ENCODE results near the gene ABCC1. TPM values are rescaled to one million over a fixed set of nuclear protein-coding genes. Genes with fewer than 3 reads are reported as not detected.
"Not testable (repeated sequence)": the region's sequence is repeated elsewhere in the genome, so short reads cannot be mapped to it uniquely, and the experiment has no call there.

The ABCC1 gene
- total RNA-seq, 1 donor from 2014 or later: 18.1 TPM

GRCh38 chr16:15925631-15926030 is 23.8 kb upstream of the ABCC1 start:
- no peak overlapping the region for H3K4me3 ChIP-seq (ENCODE audit: low read depth, low read length)
- no peak for DNase-seq (ENCODE audit: low read depth)
- TF ChIP-seq, protein P1, sequence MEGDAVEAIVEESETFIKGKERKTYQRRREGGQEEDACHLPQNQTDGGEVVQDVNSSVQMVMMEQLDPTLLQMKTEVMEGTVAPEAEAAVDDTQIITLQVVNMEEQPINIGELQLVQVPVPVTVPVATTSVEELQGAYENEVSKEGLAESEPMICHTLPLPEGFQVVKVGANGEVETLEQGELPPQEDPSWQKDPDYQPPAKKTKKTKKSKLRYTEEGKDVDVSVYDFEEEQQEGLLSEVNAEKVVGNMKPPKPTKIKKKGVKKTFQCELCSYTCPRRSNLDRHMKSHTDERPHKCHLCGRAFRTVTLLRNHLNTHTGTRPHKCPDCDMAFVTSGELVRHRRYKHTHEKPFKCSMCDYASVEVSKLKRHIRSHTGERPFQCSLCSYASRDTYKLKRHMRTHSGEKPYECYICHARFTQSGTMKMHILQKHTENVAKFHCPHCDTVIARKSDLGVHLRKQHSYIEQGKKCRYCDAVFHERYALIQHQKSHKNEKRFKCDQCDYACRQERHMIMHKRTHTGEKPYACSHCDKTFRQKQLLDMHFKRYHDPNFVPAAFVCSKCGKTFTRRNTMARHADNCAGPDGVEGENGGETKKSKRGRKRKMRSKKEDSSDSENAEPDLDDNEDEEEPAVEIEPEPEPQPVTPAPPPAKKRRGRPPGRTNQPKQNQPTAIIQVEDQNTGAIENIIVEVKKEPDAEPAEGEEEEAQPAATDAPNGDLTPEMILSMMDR (conservative IDR thresholded peaks at IDR 0.05; ENCODE audit: low read depth, low read length): no peak

DNA sequence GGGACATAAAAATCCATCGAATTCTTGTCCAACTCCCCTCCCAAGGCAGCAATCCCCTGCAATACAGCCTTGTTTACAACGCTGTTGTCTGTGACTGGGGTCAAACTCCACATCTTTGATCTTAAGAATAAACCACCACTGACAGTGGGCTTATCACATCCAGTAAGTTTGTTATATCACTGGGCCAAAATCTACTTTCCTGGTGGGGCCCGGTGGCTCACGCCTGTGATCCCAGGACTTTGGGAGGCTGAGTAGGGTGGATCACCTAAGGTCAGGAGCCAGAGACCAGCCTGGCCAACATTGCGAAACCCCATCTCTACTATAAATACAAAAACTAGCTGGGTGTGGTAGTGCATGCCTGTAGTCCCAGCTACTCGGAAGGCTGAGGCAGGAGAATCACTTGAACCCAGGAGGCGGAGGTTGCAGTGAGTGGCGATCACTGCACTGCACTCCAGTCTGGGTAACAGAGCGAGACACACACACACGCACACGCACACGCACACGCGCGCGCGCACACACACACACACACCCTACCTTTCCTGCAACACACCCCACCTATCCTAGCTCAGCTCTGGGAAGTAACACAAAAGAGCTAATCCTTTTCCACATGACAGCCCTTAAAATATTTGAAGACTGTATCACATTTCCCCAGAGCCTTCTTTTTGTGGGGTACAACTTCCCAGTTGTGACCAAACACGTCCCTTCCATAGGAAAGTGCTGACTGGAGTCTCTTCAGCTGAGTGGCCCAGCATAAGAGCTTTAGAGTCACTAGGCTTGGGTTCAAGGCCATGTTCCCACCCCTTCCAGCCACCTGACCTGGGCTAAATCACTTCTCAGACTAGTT is 20.9 kb upstream of the ABCC1 start:
- DNase-seq (ENCODE audit: low read depth): no peak
- H3K4me3 ChIP-seq (ENCODE audit: low read depth, low read length): no peak overlapping the region
- TF ChIP-seq, protein P1 (conservative IDR thresholded peaks at IDR 0.05; ENCODE audit: low read depth, low read length): no peak

DNA sequence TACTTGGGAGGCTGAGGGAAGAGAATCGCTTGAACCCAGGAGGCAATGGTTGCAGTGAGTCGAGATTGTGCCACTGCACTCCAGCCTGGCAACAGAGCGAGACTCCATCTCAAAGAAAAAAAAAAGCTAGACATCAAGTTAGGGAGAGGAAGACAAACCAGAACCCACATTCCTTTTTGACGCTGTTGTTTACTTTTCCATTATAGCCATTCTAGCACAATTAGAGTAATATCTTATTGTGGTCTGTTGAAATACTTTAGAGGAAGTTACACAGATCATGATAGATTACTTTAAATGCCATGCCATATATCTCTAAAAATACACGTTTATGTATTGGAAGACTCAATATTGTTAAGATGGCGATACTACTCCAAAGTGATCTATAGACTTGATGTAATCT is 16.5 kb upstream of the ABCC1 start:
- no peak overlapping the region for H3K4me3 ChIP-seq (ENCODE audit: low read depth, low read length)
- TF ChIP-seq, protein P1 (conservative IDR thresholded peaks at IDR 0.05; ENCODE audit: low read depth, low read length): no peak
- DNase-seq (ENCODE audit: low read depth): no peak

- H3K4me3 ChIP-seq (ENCODE audit: low read depth, low read length): no peak overlapping the region
- DNase-seq (ENCODE audit: low read depth): no peak
- TF ChIP-seq, protein P1 (conservative IDR thresholded peaks at IDR 0.05; ENCODE audit: low read depth, low read length): no peak
Observed at GRCh38 chr16:15933781-15934180, 15.6 kb upstream of the ABCC1 start.

GRCh38 chr16:15934991-15935390 is 14.4 kb upstream of the ABCC1 start:
- DNase-seq (ENCODE audit: low read depth): no peak
- TF ChIP-seq, protein P1 (conservative IDR thresholded peaks at IDR 0.05; ENCODE audit: low read depth, low read length): no peak
- no peak overlapping the region for H3K4me3 ChIP-seq (ENCODE audit: low read depth, low read length)

- DNase-seq (ENCODE audit: low read depth); H3K4me3 ChIP-seq (ENCODE audit: low read depth, low read length): not testable (repeated sequence)
Observed at GRCh38 chr16:15936809-15937208, 12.6 kb upstream of the ABCC1 start.

DNA sequence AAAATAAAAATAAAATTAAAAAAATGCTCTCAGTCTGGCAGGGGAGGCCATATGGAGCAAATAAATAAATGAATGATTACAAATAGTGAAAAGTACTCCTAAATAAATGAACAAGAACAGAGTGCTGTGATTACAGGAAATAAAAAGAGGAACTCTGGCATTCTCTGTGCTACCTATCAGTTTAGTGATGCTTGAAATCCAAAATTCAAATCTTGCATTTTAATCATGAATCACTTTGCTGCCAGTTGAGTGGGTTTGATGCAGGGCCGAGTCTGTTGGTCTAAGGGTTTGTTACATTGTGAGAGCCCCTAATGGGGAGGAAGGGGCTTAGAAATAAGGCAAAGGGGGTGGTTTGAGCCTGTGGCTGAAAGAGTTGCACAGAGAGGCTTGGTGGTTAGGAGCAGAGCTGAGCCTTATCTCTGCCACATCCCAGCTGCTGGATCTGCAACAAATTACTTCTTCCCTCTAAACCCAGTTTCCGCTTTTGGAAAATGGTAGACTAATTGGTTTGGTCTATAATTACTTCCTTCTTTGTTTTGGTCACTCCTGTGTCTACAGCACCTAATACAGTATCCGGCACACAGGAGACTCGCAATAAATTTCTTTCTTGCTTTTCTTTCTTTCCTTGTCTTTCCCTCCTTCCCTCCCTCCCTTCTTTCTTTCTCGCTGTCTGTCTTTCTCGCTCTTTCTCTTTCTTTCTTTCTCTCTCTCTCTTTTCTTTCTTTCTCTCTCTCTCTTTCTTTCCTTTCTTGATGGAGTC is 6.3 kb upstream of the ABCC1 start:
- no peak overlapping the region for H3K4me3 ChIP-seq (ENCODE audit: low read depth, low read length)
- TF ChIP-seq, protein P1 (conservative IDR thresholded peaks at IDR 0.05; ENCODE audit: low read depth, low read length): no peak
- no peak for DNase-seq (ENCODE audit: low read depth)

All from epithelial cell of proximal tubule (primary cell).